ENCODE data around the gene DBN1. TPM values are rescaled to one million over a fixed set of nuclear protein-coding genes. Genes with fewer than 3 reads are reported as not detected.

Gene DBN1
- total and polyA plus RNA-seq, 9 of the 15 experiments (the other 6 are each of a cell fraction or from before 2014, with no cell fraction given) = 0.25 to 87.2 (median 27.9) TPM

DNA sequence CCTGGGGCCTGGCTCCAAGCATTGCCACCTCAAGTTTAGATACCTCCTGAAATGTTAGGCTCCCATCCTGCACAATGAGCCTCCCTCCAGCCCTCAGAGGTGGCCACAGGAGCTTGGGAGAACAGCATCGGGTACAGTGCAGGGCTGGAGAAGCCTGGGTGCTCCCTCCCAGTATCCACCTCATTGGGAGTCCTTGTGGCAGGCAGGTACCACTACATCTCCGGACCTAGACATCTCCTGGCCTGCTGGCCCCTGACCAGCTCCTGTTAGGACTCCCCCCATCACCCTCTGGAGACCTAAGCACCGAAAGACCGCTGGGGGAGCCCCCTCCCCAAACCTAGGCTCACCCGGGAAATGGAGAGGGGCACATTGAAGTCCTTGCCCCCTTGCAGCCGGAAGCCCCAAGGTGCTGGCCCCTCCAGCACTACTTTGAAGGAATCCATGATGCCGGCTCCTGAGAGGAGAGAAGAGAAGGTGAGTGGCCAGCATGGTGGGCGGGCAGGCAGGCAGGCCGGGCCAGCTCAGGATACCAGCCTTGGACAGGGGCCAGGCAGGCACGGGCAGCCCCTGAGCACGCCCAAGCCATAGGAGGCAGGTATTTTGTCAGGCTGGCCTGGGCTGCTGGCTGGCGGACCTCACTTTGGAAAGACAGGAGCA is 22.8 kb upstream of the DBN1 start:
- H3K36me3 ChIP-seq (ENCODE audit: control insufficient read depth, insufficient read depth, low read length) = peaks cover 42% of the 10 kb centered on the region; the same call in 2 of the 3 replicates
- H3K27me3 ChIP-seq (ENCODE audit: control insufficient read depth in 2 of 2, insufficient read depth in 2 of 2, low read length in 2 of 2) = no peaks in the 10 kb centered on the region
- intact Hi-C loops (cut with micrococcal nuclease) (loop anchor here (2.0 to 5.0 kb wide), 2 partner anchors 59 to 179 kb away; partner anchors contain the start of gene FAM193B), in situ Hi-C loops (cut with MboI) (no loop called here)
- peak overlapping the region; percentile 82 for H3K4me3 ChIP-seq
- peaks cover under 1% of the 10 kb centered on the region; the same call in 1 of the 2 replicates for H4K20me1 ChIP-seq (replicated peaks; ENCODE audit: control insufficient read depth, insufficient read depth, low read length)
- DNase-seq (ENCODE audit: extremely low read depth in 1 of 4, low spot score in 3 of 4) (peak; percentile 36 to 70 (median 44)), ATAC-seq (peak; percentile 15), FAIRE-seq (no peak)
- peak overlapping the region; percentile 89 to 98 for H3K9ac ChIP-seq (ENCODE audit: insufficient read depth in 1 of 2, low read depth in 2 of 2, low read length in 2 of 2)
- H2AFZ ChIP-seq (ENCODE audit: low read depth, low read length) = peak overlapping the region; percentile 36; the same call in 1 of the 2 replicates
- POLR2A ChIA-PET = interaction anchor here (0.5 to 2.1 kb wide), 14 partner anchors 9 to 152 kb away, joined by 3 to 11 read pairs (median 4); partner anchors contain the start of gene DOK3
- CTCF ChIA-PET (ENCODE audit: low intra/inter-chr PET ratio) = no interaction called here
- peaks cover 58 to 96% of the 10 kb centered on the region in 2 experiments for H3K4me1 ChIP-seq (replicated peaks in 1 of 2; ENCODE audit: control insufficient read depth in 2 of 2, insufficient read depth in 2 of 2, low read length in 2 of 2)
- H3K4me2 ChIP-seq (ENCODE audit: insufficient read depth, low read length) = peak overlapping the region; percentile 91
- WGBS (ENCODE audit: insufficient coverage, low coverage, missing lambda C conversion rate) = 5% methylated on average over 9 of the region's 12 CpGs
- H3K9me1 ChIP-seq (ENCODE audit: control insufficient read depth, insufficient read depth, low read length) = no peaks in the 10 kb centered on the region
- peak overlapping the region; percentile 95 for H3K27ac ChIP-seq (ENCODE audit: extremely low read depth, low read depth, low read length)
- no peaks in the 10 kb centered on the region for H3K9me3 ChIP-seq (replicated peaks; ENCODE audit: control insufficient read depth, insufficient read depth, low read depth, low read length)
- no TSS peak for BruUV-seq (replicated peaks)
- H3K79me2 ChIP-seq (ENCODE audit: control insufficient read depth, insufficient read depth, low read length) = peaks cover 51% of the 10 kb centered on the region
- TF ChIP-seq POU5F1 (IDR thresholded peaks at IDR 0.05; ENCODE audit: borderline replicate concordance, low read depth, low read length, partially characterized antibody) (no peak), BACH1 (tag; IDR thresholded peaks at IDR 0.05) (no peak), SAP30 (IDR thresholded peaks at IDR 0.05; ENCODE audit: borderline replicate concordance, insufficient read depth, low read depth, low read length, poor library complexity, severe bottlenecking) (no peak), ZBTB17 (CRISPR knock-in tag; IDR thresholded peaks at IDR 0.05) (peak; percentile 39; the same call in 1 of the 2 replicates), CHD1 (IDR thresholded peaks at IDR 0.05; ENCODE audit: low read length) (peak; percentile 30), NFATC3 (IDR thresholded peaks at IDR 0.05) (no peak), GABPB1 (CRISPR knock-in tag; IDR thresholded peaks at IDR 0.05) (peak; percentile 53; the same call in 1 of the 2 replicates), ZNF24 (IDR thresholded peaks at IDR 0.05) (no peak), HMG20B (CRISPR knock-in tag; IDR thresholded peaks at IDR 0.05) (peak; percentile 66; the same call in 1 of the 2 replicates), SP2 (IDR thresholded peaks at IDR 0.05; ENCODE audit: extremely low read depth, low read depth, low read length, poor library complexity, severe bottlenecking) (no peak), U2AF1 (optimal IDR thresholded peaks at IDR 0.05; ENCODE audit: low read depth, low read length) (no peak), CBX1 (IDR thresholded peaks at IDR 0.05; ENCODE audit: low read depth) (no peak), CSDE1 (IDR thresholded peaks at IDR 0.05) (no peak)
- TF ChIP-seq, protein P1, sequence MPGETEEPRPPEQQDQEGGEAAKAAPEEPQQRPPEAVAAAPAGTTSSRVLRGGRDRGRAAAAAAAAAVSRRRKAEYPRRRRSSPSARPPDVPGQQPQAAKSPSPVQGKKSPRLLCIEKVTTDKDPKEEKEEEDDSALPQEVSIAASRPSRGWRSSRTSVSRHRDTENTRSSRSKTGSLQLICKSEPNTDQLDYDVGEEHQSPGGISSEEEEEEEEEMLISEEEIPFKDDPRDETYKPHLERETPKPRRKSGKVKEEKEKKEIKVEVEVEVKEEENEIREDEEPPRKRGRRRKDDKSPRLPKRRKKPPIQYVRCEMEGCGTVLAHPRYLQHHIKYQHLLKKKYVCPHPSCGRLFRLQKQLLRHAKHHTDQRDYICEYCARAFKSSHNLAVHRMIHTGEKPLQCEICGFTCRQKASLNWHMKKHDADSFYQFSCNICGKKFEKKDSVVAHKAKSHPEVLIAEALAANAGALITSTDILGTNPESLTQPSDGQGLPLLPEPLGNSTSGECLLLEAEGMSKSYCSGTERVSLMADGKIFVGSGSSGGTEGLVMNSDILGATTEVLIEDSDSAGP (CRISPR knock-in tag; IDR thresholded peaks at IDR 0.05) = no peak
- TF ChIP-seq, protein P2, sequence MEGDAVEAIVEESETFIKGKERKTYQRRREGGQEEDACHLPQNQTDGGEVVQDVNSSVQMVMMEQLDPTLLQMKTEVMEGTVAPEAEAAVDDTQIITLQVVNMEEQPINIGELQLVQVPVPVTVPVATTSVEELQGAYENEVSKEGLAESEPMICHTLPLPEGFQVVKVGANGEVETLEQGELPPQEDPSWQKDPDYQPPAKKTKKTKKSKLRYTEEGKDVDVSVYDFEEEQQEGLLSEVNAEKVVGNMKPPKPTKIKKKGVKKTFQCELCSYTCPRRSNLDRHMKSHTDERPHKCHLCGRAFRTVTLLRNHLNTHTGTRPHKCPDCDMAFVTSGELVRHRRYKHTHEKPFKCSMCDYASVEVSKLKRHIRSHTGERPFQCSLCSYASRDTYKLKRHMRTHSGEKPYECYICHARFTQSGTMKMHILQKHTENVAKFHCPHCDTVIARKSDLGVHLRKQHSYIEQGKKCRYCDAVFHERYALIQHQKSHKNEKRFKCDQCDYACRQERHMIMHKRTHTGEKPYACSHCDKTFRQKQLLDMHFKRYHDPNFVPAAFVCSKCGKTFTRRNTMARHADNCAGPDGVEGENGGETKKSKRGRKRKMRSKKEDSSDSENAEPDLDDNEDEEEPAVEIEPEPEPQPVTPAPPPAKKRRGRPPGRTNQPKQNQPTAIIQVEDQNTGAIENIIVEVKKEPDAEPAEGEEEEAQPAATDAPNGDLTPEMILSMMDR (IDR thresholded peaks at IDR 0.05 in 2 of 3, conservative IDR thresholded peaks at IDR 0.05 in 1 of 3; ENCODE audit: insufficient read depth in 2 of 3, low read depth in 1 of 3, low read length in 3 of 3) = peak; percentile 35 to 52 (median 45); a peak in 5 of 6 replicates
- TF ChIP-seq, protein P3, sequence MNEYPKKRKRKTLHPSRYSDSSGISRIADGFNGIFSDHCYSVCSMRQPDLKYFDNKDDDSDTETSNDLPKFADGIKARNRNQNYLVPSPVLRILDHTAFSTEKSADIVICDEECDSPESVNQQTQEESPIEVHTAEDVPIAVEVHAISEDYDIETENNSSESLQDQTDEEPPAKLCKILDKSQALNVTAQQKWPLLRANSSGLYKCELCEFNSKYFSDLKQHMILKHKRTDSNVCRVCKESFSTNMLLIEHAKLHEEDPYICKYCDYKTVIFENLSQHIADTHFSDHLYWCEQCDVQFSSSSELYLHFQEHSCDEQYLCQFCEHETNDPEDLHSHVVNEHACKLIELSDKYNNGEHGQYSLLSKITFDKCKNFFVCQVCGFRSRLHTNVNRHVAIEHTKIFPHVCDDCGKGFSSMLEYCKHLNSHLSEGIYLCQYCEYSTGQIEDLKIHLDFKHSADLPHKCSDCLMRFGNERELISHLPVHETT (CRISPR knock-in tag; conservative IDR thresholded peaks at IDR 0.05 in 1 of 2, IDR thresholded peaks at IDR 0.05 in 1 of 2) = peak in 1 of 2 experiments; percentile 28; a peak in 2 of 4 replicates

All from K562 (cell line).